Measurements from ENCODE around the gene TSPAN18. TPM values are rescaled to one million over a fixed set of nuclear protein-coding genes. Genes with fewer than 3 reads are reported as not detected.

TSPAN18 gene
- total and polyA plus RNA-seq, 10 of the 15 experiments (the other 5 are each of a cell fraction or from before 2014, with no cell fraction given) = 0.02 to 0.77 (median 0.13) TPM; not detected in 1

GRCh38 chr11:44874284-44874683 lies 147.5 kb downstream of the TSPAN18 start (continued):
- no peak for TF ChIP-seq KLF5 (IDR thresholded peaks at IDR 0.05; ENCODE audit: partially characterized antibody)

DNA sequence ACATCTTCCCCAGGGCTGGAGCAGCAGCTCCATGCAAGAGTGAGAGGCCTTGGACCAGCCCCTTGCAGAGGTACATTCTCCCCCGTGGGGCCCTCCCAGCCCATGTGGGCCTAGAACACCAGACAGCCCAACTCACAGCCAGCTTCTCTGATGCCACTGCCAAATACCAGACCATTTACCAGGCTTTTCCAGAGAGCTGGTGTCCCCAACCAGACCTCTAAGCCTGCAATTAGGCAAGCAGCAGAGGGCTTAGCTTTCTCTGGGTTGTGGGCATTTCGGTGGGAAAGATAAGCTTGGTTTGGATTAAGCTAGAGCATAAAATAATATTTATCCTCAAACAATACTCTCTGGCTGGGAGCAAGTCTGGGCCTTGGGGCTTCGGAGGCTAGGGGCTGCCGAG lies 148.3 kb downstream of the TSPAN18 start:
- WGBS (ENCODE audit: insufficient coverage, insufficient replicate concordance, low lambda C conversion rate, missing lambda C conversion rate) = 40% methylated on average over 4 of the region's 4 CpGs
- no peak for DNase-seq (ENCODE audit: low read depth, low spot score)
- ChIA-PET RAD21 (ENCODE audit: unreplicated experiment) (no interaction called here), SMC1A (ENCODE audit: uncharacterized antibody, unreplicated experiment) (interaction anchor here (1.3 kb wide), 1 partner anchor 12 kb away, joined by 9 read pairs; no protein-coding TSS in a partner anchor), CTCF (interaction anchor here (0.8 to 2.1 kb wide), 2 partner anchors 36 to 100 kb away, joined by 3 to 12 read pairs; no protein-coding TSS in a partner anchor), POLR2A (no interaction called here)
- Histone ChIP-seq H3K79me2 (ENCODE audit: control insufficient read depth, insufficient read depth, low read length) (no peaks in the 10 kb centered on the region), H3K27ac (ENCODE audit: control insufficient read depth, insufficient read depth) (no peak overlapping the region), H3K27me3 (replicated peaks in 1 of 2; ENCODE audit: control insufficient read depth in 2 of 2, insufficient read depth in 2 of 2, low read length in 1 of 2) (no peaks in the 10 kb centered on the region), H3K9me3 (replicated peaks; ENCODE audit: control insufficient read depth, insufficient read depth, low read length) (peaks cover 4% of the 10 kb centered on the region; the same call in 1 of the 3 replicates), H3K4me3 (no peak overlapping the region), H3K36me3 (ENCODE audit: control insufficient read depth in 2 of 2, insufficient read depth in 2 of 2, low read length in 1 of 2) (no peaks in the 10 kb centered on the region), H3K4me1 (ENCODE audit: control insufficient read depth, insufficient read depth, low read length) (peaks cover 4% of the 10 kb centered on the region), H4K20me1 (ENCODE audit: control insufficient read depth, insufficient read depth) (no peaks in the 10 kb centered on the region), H3K9ac (ENCODE audit: control insufficient read depth, insufficient read depth, low read length) (no peak overlapping the region), H3K4me2 (ENCODE audit: control insufficient read depth, insufficient read depth) (no peak overlapping the region), H2AFZ (ENCODE audit: control insufficient read depth, low read depth, low read length) (no peak overlapping the region)
- intact Hi-C loops (cut with micrococcal nuclease; ENCODE audit: unreplicated experiment) = loop anchor here (5.0 kb wide), 1 partner anchor 48 kb away; no protein-coding TSS in a partner anchor
- no peak for ATAC-seq
- FAIRE-seq = no peak
- in situ Hi-C loops (cut with MboI) = no loop called here
- BruUV-seq (replicated peaks) = no TSS peak
- no peak for TF ChIP-seq IRF4 (IDR thresholded peaks at IDR 0.05; ENCODE audit: low read depth, low read length)
- no peak for TF ChIP-seq SMAD5 (IDR thresholded peaks at IDR 0.05; ENCODE audit: low read depth)
- TF ChIP-seq SPI1 (IDR thresholded peaks at IDR 0.05; ENCODE audit: borderline replicate concordance, insufficient read depth, low read depth, low read length) = no peak
- no peak for TF ChIP-seq ATF7 (IDR thresholded peaks at IDR 0.05; ENCODE audit: low read depth)
- no peak for TF ChIP-seq IKZF2 (IDR thresholded peaks at IDR 0.05)
- no peak for TF ChIP-seq FOXM1 (IDR thresholded peaks at IDR 0.05; ENCODE audit: low read depth, low read length)
- no peak for TF ChIP-seq ETV6 (conservative IDR thresholded peaks at IDR 0.05 in 1 of 2, IDR thresholded peaks at IDR 0.05 in 1 of 2; ENCODE audit: borderline replicate concordance in 1 of 2, low read depth in 1 of 2)
- no peak for TF ChIP-seq CEBPB (IDR thresholded peaks at IDR 0.05; ENCODE audit: borderline replicate concordance in 1 of 2, low read depth in 2 of 2, low read length in 2 of 2)
- TF ChIP-seq CBX3 (IDR thresholded peaks at IDR 0.05; ENCODE audit: borderline replicate concordance, low read depth) = no peak
- TF ChIP-seq BACH1 (IDR thresholded peaks at IDR 0.05; ENCODE audit: borderline replicate concordance) = no peak
- TF ChIP-seq, protein P1, sequence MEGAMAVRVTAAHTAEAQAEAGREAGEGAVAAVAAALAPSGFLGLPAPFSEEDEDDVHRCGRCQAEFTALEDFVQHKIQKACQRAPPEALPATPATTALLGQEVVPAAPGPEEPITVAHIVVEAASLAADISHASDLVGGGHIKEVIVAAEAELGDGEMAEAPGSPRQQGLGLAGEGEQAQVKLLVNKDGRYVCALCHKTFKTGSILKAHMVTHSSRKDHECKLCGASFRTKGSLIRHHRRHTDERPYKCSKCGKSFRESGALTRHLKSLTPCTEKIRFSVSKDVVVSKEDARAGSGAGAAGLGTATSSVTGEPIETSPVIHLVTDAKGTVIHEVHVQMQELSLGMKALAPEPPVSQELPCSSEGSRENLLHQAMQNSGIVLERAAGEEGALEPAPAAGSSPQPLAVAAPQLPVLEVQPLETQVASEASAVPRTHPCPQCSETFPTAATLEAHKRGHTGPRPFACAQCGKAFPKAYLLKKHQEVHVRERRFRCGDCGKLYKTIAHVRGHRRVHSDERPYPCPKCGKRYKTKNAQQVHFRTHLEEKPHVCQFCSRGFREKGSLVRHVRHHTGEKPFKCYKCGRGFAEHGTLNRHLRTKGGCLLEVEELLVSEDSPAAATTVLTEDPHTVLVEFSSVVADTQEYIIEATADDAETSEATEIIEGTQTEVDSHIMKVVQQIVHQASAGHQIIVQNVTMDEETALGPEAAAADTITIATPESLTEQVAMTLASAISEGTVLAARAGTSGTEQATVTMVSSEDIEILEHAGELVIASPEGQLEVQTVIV (IDR thresholded peaks at IDR 0.05; ENCODE audit: borderline replicate concordance, partially characterized antibody) = no peak
- no peak for TF ChIP-seq NR2C1 (IDR thresholded peaks at IDR 0.05)
- no peak for TF ChIP-seq STAT1 (conservative IDR thresholded peaks at IDR 0.05)
- TF ChIP-seq GABPA (IDR thresholded peaks at IDR 0.05; ENCODE audit: low read depth) = no peak
